Measurements from ENCODE around the gene MAPKAP1.

MAPKAP1 gene

DNA sequence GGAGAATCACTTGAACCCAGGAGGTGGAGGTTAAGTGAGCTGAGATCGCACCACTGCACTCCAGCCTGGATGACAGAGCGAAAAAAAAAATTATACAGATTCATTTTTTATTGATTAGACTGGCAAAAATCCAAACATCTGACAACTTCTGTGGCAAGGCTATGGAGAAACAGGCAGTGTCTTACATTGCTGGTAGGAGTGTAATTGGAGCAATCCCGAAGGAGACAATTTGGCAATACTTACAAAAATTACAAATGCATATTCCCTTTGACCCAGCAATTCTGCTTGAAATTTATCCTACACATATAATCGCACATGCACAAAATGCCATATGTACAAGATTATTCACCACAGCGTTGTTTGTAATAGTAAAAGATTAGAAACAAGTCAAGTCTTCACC is 86.8 kb downstream of the MAPKAP1 start:
- TF ChIP-seq, protein P1, sequence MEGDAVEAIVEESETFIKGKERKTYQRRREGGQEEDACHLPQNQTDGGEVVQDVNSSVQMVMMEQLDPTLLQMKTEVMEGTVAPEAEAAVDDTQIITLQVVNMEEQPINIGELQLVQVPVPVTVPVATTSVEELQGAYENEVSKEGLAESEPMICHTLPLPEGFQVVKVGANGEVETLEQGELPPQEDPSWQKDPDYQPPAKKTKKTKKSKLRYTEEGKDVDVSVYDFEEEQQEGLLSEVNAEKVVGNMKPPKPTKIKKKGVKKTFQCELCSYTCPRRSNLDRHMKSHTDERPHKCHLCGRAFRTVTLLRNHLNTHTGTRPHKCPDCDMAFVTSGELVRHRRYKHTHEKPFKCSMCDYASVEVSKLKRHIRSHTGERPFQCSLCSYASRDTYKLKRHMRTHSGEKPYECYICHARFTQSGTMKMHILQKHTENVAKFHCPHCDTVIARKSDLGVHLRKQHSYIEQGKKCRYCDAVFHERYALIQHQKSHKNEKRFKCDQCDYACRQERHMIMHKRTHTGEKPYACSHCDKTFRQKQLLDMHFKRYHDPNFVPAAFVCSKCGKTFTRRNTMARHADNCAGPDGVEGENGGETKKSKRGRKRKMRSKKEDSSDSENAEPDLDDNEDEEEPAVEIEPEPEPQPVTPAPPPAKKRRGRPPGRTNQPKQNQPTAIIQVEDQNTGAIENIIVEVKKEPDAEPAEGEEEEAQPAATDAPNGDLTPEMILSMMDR (IDR thresholded peaks at IDR 0.05; ENCODE audit: poor library complexity, severe bottlenecking), result no peak
- ATAC-seq (ENCODE audit: low read depth) (no peak), DNase-seq (ENCODE audit: low spot score) (no peak)
- Histone ChIP-seq H3K36me3 (ENCODE audit: low read depth) (no peaks in the 10 kb centered on the region), H3K9me3 (ENCODE audit: severe bottlenecking) (no peaks in the 10 kb centered on the region), H3K4me3 (ENCODE audit: severe bottlenecking) (no peak overlapping the region), H3K4me1 (ENCODE audit: insufficient read depth, poor library complexity, severe bottlenecking) (no peaks in the 10 kb centered on the region), H3K27me3 (ENCODE audit: insufficient read depth, poor library complexity, severe bottlenecking) (no peaks in the 10 kb centered on the region), H3K27ac (ENCODE audit: poor library complexity, severe bottlenecking) (no peak overlapping the region)

DNA sequence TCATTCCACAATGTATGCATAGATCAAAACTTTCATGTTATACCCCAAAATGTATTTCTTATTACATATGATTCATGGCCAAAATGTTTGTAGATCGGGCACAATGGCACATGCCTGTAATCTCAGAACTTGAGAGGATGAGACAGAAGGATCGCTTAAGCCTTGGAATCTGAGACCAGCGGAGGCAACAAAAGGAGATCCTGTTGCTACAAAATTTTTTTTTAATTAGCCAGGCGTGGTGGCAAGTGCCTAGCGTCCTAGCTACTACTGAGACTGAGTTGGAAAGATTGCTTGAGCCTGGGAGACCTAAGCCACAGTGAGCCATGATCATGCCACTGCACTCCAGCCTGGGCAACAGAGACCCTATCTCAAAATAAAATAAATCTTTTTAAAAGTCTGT is 89.9 kb downstream of the MAPKAP1 start:
- DNase-seq (ENCODE audit: low spot score) (no peak), ATAC-seq (ENCODE audit: low read depth) (no peak)
- H3K9me3 ChIP-seq (ENCODE audit: severe bottlenecking), result no peaks in the 10 kb centered on the region
- H3K4me1 ChIP-seq (ENCODE audit: insufficient read depth, poor library complexity, severe bottlenecking), result no peaks in the 10 kb centered on the region
- H3K27ac ChIP-seq (ENCODE audit: poor library complexity, severe bottlenecking), result no peak overlapping the region
- H3K27me3 ChIP-seq (ENCODE audit: insufficient read depth, poor library complexity, severe bottlenecking), result no peaks in the 10 kb centered on the region
- TF ChIP-seq, protein P1 (IDR thresholded peaks at IDR 0.05; ENCODE audit: poor library complexity, severe bottlenecking), result no peak
- no peak overlapping the region for H3K4me3 ChIP-seq (ENCODE audit: severe bottlenecking)
- no peaks in the 10 kb centered on the region for H3K36me3 ChIP-seq (ENCODE audit: low read depth)

DNA sequence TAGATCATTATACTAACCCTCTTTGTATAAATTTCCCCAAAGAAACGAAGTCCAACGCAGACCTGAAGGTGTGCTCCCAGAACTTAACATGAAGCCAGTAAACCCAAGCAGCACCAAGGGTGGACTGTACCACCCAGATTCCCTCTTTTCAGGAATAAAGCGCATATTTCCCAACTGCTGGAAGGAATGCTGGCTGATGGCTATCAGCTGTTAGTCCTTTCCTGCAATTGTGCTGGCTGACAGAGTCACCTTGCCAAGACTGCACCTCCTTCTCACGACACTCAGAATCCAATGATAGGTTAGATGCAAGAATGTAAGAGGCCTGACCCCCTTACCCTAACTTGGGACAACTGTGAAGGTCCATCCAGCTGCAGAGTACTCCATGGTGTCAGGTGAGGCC is 93.9 kb downstream of the MAPKAP1 start:
- Histone ChIP-seq H3K4me3 (ENCODE audit: severe bottlenecking) (no peak overlapping the region), H3K27ac (ENCODE audit: poor library complexity, severe bottlenecking) (no peak overlapping the region), H3K27me3 (ENCODE audit: insufficient read depth, poor library complexity, severe bottlenecking) (no peaks in the 10 kb centered on the region), H3K4me1 (ENCODE audit: insufficient read depth, poor library complexity, severe bottlenecking) (no peaks in the 10 kb centered on the region), H3K9me3 (ENCODE audit: severe bottlenecking) (no peaks in the 10 kb centered on the region), H3K36me3 (ENCODE audit: low read depth) (no peaks in the 10 kb centered on the region)
- DNase-seq (ENCODE audit: low spot score), result no peak
- TF ChIP-seq, protein P1 (IDR thresholded peaks at IDR 0.05; ENCODE audit: poor library complexity, severe bottlenecking), result no peak
- no peak for ATAC-seq (ENCODE audit: low read depth)

DNA sequence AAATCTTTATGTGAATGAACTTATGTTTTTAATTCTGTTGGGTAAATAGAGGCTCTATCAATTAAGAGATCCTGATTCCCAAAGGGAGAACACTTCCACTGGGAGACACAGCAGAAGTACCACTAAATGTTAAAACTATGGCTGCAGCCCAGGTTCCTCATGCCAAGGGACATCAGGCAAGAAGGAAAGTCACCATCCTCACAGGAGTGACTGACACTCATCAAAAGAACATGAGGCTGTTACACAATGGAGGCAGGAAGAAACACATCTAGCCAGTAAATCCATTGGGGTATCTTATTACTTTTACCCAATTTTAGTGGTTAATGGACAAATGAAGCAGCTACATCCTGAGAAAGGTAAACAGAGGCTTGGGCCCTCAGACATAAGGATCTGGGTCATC is 94.4 kb downstream of the MAPKAP1 start:
- Histone ChIP-seq H3K9me3 (ENCODE audit: severe bottlenecking) (no peaks in the 10 kb centered on the region), H3K27me3 (ENCODE audit: insufficient read depth, poor library complexity, severe bottlenecking) (no peaks in the 10 kb centered on the region), H3K36me3 (ENCODE audit: low read depth) (no peaks in the 10 kb centered on the region), H3K4me3 (ENCODE audit: severe bottlenecking) (no peak overlapping the region), H3K27ac (ENCODE audit: poor library complexity, severe bottlenecking) (no peak overlapping the region), H3K4me1 (ENCODE audit: insufficient read depth, poor library complexity, severe bottlenecking) (no peaks in the 10 kb centered on the region)
- TF ChIP-seq, protein P1 (IDR thresholded peaks at IDR 0.05; ENCODE audit: poor library complexity, severe bottlenecking), result no peak
- DNase-seq (ENCODE audit: low spot score) (no peak), ATAC-seq (ENCODE audit: low read depth) (no peak)

DNA sequence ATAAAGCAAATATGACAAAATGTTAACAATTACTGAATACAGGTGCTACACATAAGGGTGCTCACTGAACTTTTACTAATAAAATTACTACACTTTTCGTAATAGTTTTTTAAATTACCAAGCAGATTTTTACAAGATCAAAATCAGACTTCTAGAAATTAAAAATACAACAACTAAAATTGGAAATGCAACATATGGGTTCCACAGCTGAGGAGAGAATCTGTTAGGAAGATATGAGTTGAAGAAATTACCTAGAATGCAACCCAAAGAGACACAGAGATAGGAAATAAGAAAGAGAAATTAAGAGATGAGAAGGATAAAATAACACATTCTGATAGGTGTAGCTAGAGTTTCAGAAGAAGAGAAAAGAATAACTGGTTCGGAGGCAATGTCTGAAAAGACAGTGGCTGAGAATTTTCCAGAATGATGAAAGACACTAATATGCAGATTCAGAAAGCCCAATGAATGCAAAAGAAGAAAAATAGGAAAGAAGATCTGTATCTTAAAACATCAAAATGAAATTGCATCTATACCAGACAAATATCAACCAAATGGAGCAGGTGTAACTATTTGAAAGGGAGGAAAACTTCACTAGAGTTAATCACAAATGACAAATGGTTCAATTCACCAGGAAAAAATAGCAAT is 95.8 kb downstream of the MAPKAP1 start:
- H3K27ac ChIP-seq (ENCODE audit: poor library complexity, severe bottlenecking), result no peak overlapping the region
- no peaks in the 10 kb centered on the region for H3K36me3 ChIP-seq (ENCODE audit: low read depth)
- H3K4me1 ChIP-seq (ENCODE audit: insufficient read depth, poor library complexity, severe bottlenecking), result no peaks in the 10 kb centered on the region
- no peaks in the 10 kb centered on the region for H3K27me3 ChIP-seq (ENCODE audit: insufficient read depth, poor library complexity, severe bottlenecking)
- H3K4me3 ChIP-seq (ENCODE audit: severe bottlenecking), result no peak overlapping the region
- DNase-seq (ENCODE audit: low spot score) (no peak), ATAC-seq (ENCODE audit: low read depth) (no peak)
- TF ChIP-seq, protein P1 (IDR thresholded peaks at IDR 0.05; ENCODE audit: poor library complexity, severe bottlenecking), result no peak
- no peaks in the 10 kb centered on the region for H3K9me3 ChIP-seq (ENCODE audit: severe bottlenecking)
